ENCODE measurements around the gene RIMS4. TPM values are rescaled to one million over a fixed set of nuclear protein-coding genes. Genes with fewer than 3 reads are reported as not detected.

The RIMS4 gene
- total RNA-seq, 5 donors from 2014 or later (not counting 1 experiment from before 2014, with no cell fraction given): 0.06 to 0.12 TPM; not detected in 3

- POLR2A ChIA-PET: no interaction called here
- H3K4me3 ChIP-seq (ENCODE audit: control insufficient read depth in 1 of 2, extremely low read depth in 1 of 2, low read length in 1 of 2): no peak overlapping the region
- no peak overlapping the region for H3K27ac Mint-ChIP-seq
- H3K9me3 Mint-ChIP-seq: peaks cover 0 to 6% (median 0%) of the 10 kb centered on the region in 3 donors
- H3K9me3 ChIP-seq: no peaks in the 10 kb centered on the region
- no peak overlapping the region for H3K27ac ChIP-seq (ENCODE audit: low read length)
- H3K36me3 ChIP-seq (ENCODE audit: control insufficient read depth in 2 of 2, extremely low read depth in 1 of 2, insufficient read depth in 1 of 2, low read length in 1 of 2): no peaks in the 10 kb centered on the region
- peaks cover 21 to 31% of the 10 kb centered on the region in 2 donors for H3K27me3 Mint-ChIP-seq
- H3K4me3 Mint-ChIP-seq: no peak overlapping the region
- DNase-seq (no peak), ATAC-seq (replicated peaks in 1 of 4) (no peak)
- no peaks in the 10 kb centered on the region for H3K36me3 Mint-ChIP-seq
- 60% methylated on average over 1 of the region's 1 CpG for WGBS (ENCODE audit: insufficient coverage)
- peaks cover 0 to 17% of the 10 kb centered on the region in 2 experiments for H3K27me3 ChIP-seq (replicated peaks in 1 of 2; ENCODE audit: control insufficient read depth in 2 of 2, extremely low read depth in 1 of 2, insufficient read depth in 2 of 2, low read length in 1 of 2)
- CTCF ChIA-PET: no interaction called here
- no peaks in the 10 kb centered on the region for H3K4me1 Mint-ChIP-seq
- no peaks in the 10 kb centered on the region for H3K4me1 ChIP-seq (ENCODE audit: control insufficient read depth in 1 of 2, extremely low read depth in 1 of 2, insufficient read depth in 2 of 2, low read length in 2 of 2)
These were observed 25.7 kb downstream of the RIMS4 start for GRCh38 chr20:44784688-44785087.

DNA sequence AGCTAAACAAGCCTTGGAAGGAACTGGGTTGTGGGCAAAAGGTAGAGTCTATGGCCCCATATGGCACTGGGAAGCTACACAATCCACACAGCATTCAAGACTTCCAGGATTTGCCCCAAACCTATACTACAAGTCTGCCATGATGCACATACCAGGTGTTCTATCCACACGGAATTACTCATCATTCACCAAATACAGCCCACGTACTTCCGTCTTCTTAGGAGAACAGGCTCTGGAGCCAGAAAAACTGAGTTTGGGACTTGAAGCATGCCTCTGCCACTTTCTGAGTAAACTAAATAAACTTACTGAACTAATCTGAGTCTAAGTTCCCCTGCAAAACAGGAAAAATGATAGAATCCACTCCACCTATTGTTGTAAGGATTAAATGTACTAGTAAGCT is 28.6 kb downstream of the RIMS4 start:
- WGBS (ENCODE audit: insufficient coverage): 86% methylated on average over 3 of the region's 3 CpGs
- no peaks in the 10 kb centered on the region for H3K4me1 Mint-ChIP-seq
- H3K9me3 Mint-ChIP-seq: peaks cover 0 to 9% (median 0%) of the 10 kb centered on the region in 3 donors
- Histone ChIP-seq H3K27me3 (replicated peaks in 1 of 2; ENCODE audit: control insufficient read depth in 2 of 2, extremely low read depth in 1 of 2, insufficient read depth in 2 of 2, low read length in 1 of 2) (peaks cover 0 to 7% of the 10 kb centered on the region in 2 experiments), H3K27ac (ENCODE audit: low read length) (no peak overlapping the region), H3K9me3 (no peaks in the 10 kb centered on the region), H3K4me1 (ENCODE audit: control insufficient read depth in 1 of 2, extremely low read depth in 1 of 2, insufficient read depth in 2 of 2, low read length in 2 of 2) (no peaks in the 10 kb centered on the region), H3K36me3 (ENCODE audit: control insufficient read depth in 2 of 2, extremely low read depth in 1 of 2, insufficient read depth in 1 of 2, low read length in 1 of 2) (no peaks in the 10 kb centered on the region), H3K4me3 (ENCODE audit: control insufficient read depth in 1 of 2, extremely low read depth in 1 of 2, low read length in 1 of 2) (no peak overlapping the region)
- ATAC-seq (replicated peaks in 1 of 4) (no peak), DNase-seq (no peak)
- ChIA-PET POLR2A (no interaction called here), CTCF (no interaction called here)
- peaks cover 16 to 28% of the 10 kb centered on the region in 2 donors for H3K27me3 Mint-ChIP-seq
- H3K27ac Mint-ChIP-seq: no peak overlapping the region
- H3K36me3 Mint-ChIP-seq: no peaks in the 10 kb centered on the region
- no peak overlapping the region for H3K4me3 Mint-ChIP-seq

GRCh38 chr20:44781118-44781517 is 29.2 kb downstream of the RIMS4 start:
- no peaks in the 10 kb centered on the region for H3K36me3 Mint-ChIP-seq
- no peaks in the 10 kb centered on the region for H3K9me3 ChIP-seq
- H3K27me3 Mint-ChIP-seq: peaks cover 14 to 30% of the 10 kb centered on the region in 2 donors
- POLR2A ChIA-PET: no interaction called here
- peaks cover 0 to 9% (median 0%) of the 10 kb centered on the region in 3 donors for H3K9me3 Mint-ChIP-seq
- CTCF ChIA-PET: no interaction called here
- no peak overlapping the region for H3K27ac ChIP-seq (ENCODE audit: low read length)
- H3K36me3 ChIP-seq (ENCODE audit: control insufficient read depth in 2 of 2, extremely low read depth in 1 of 2, insufficient read depth in 1 of 2, low read length in 1 of 2): no peaks in the 10 kb centered on the region
- H3K27me3 ChIP-seq (replicated peaks in 1 of 2; ENCODE audit: control insufficient read depth in 2 of 2, extremely low read depth in 1 of 2, insufficient read depth in 2 of 2, low read length in 1 of 2): peaks cover 0 to 8% of the 10 kb centered on the region in 2 experiments
- H3K27ac Mint-ChIP-seq: no peak overlapping the region
- no peaks in the 10 kb centered on the region for H3K4me1 ChIP-seq (ENCODE audit: control insufficient read depth in 1 of 2, extremely low read depth in 1 of 2, insufficient read depth in 2 of 2, low read length in 2 of 2)
- H3K4me3 Mint-ChIP-seq: no peak overlapping the region
- no peak for DNase-seq
- WGBS (ENCODE audit: insufficient coverage): no CpG with 5 or more reads among the region's 3 CpGs
- no peaks in the 10 kb centered on the region for H3K4me1 Mint-ChIP-seq
- ATAC-seq (replicated peaks in 1 of 4): no peak
- no peak overlapping the region for H3K4me3 ChIP-seq (ENCODE audit: control insufficient read depth in 1 of 2, extremely low read depth in 1 of 2, low read length in 1 of 2)

DNA sequence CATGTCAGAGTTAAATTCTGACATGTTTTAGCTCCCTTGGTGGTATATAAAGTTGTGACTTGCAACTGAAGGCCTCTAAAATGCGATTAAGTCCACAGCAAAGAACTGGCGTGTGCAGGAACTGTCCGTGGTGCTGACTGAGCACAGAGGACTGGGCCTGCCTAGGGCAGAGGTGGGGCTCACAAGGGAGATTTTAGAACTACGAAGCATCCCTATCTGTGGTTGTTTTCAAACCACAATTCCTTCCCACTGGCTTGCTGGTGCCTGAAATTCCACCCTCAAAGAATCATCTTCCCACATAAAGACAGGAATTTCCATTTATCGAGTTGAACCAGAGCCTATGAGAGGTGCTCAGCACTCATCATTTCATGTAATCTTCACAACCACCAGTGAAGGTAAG is 30.1 kb downstream of the RIMS4 start:
- ATAC-seq (replicated peaks in 1 of 4): no peak
- H3K9me3 ChIP-seq: no peaks in the 10 kb centered on the region
- H3K4me3 Mint-ChIP-seq: no peak overlapping the region
- CTCF ChIA-PET: no interaction called here
- no peak overlapping the region for H3K27ac ChIP-seq (ENCODE audit: low read length)
- no peaks in the 10 kb centered on the region for H3K36me3 Mint-ChIP-seq
- POLR2A ChIA-PET: no interaction called here
- peaks cover 14 to 30% of the 10 kb centered on the region in 2 donors for H3K27me3 Mint-ChIP-seq
- no peaks in the 10 kb centered on the region for H3K4me1 Mint-ChIP-seq
- WGBS (ENCODE audit: insufficient coverage): 24% methylated on average over 4 of the region's 5 CpGs
- peaks cover 0 to 15% of the 10 kb centered on the region in 2 experiments for H3K27me3 ChIP-seq (replicated peaks in 1 of 2; ENCODE audit: control insufficient read depth in 2 of 2, extremely low read depth in 1 of 2, insufficient read depth in 2 of 2, low read length in 1 of 2)
- H3K36me3 ChIP-seq (ENCODE audit: control insufficient read depth in 2 of 2, extremely low read depth in 1 of 2, insufficient read depth in 1 of 2, low read length in 1 of 2): no peaks in the 10 kb centered on the region
- peak in 20 of 35 experiments; percentile 4 to 54 (median 19) for DNase-seq
- no peak overlapping the region for H3K4me3 ChIP-seq (ENCODE audit: control insufficient read depth in 1 of 2, extremely low read depth in 1 of 2, low read length in 1 of 2)
- no peak overlapping the region for H3K27ac Mint-ChIP-seq
- no peaks in the 10 kb centered on the region for H3K4me1 ChIP-seq (ENCODE audit: control insufficient read depth in 1 of 2, extremely low read depth in 1 of 2, insufficient read depth in 2 of 2, low read length in 2 of 2)
- peaks cover 0 to 9% (median 0%) of the 10 kb centered on the region in 3 donors for H3K9me3 Mint-ChIP-seq

- Histone ChIP-seq H3K4me1 (ENCODE audit: control insufficient read depth in 1 of 2, extremely low read depth in 1 of 2, insufficient read depth in 2 of 2, low read length in 2 of 2) (no peaks in the 10 kb centered on the region), H3K27ac (ENCODE audit: low read length) (no peak overlapping the region), H3K4me3 (ENCODE audit: control insufficient read depth in 1 of 2, extremely low read depth in 1 of 2, low read length in 1 of 2) (no peak overlapping the region), H3K9me3 (no peaks in the 10 kb centered on the region), H3K36me3 (ENCODE audit: control insufficient read depth in 2 of 2, extremely low read depth in 1 of 2, insufficient read depth in 1 of 2, low read length in 1 of 2) (no peaks in the 10 kb centered on the region), H3K27me3 (replicated peaks in 1 of 2; ENCODE audit: control insufficient read depth in 2 of 2, extremely low read depth in 1 of 2, insufficient read depth in 2 of 2, low read length in 1 of 2) (peaks cover 0 to 30% of the 10 kb centered on the region in 2 experiments)
- CTCF ChIA-PET: interaction anchor here in 1 of 2 donors (0.8 kb wide), 1 partner anchor 9 kb away, joined by 5 read pairs; no protein-coding TSS in a partner anchor
- DNase-seq (no peak), ATAC-seq (replicated peaks in 1 of 4) (no peak)
- H3K36me3 Mint-ChIP-seq: no peaks in the 10 kb centered on the region
- no peaks in the 10 kb centered on the region for H3K4me1 Mint-ChIP-seq
- 50% methylated on average over 2 of the region's 7 CpGs for WGBS (ENCODE audit: insufficient coverage)
- peaks cover 0 to 9% (median 0%) of the 10 kb centered on the region in 3 donors for H3K9me3 Mint-ChIP-seq
- H3K4me3 Mint-ChIP-seq: no peak overlapping the region
- H3K27me3 Mint-ChIP-seq: peaks cover 15 to 25% of the 10 kb centered on the region in 2 donors
- POLR2A ChIA-PET: no interaction called here
- no peak overlapping the region for H3K27ac Mint-ChIP-seq
These were observed 33.4 kb downstream of the RIMS4 start for GRCh38 chr20:44776980-44777379.

DNA sequence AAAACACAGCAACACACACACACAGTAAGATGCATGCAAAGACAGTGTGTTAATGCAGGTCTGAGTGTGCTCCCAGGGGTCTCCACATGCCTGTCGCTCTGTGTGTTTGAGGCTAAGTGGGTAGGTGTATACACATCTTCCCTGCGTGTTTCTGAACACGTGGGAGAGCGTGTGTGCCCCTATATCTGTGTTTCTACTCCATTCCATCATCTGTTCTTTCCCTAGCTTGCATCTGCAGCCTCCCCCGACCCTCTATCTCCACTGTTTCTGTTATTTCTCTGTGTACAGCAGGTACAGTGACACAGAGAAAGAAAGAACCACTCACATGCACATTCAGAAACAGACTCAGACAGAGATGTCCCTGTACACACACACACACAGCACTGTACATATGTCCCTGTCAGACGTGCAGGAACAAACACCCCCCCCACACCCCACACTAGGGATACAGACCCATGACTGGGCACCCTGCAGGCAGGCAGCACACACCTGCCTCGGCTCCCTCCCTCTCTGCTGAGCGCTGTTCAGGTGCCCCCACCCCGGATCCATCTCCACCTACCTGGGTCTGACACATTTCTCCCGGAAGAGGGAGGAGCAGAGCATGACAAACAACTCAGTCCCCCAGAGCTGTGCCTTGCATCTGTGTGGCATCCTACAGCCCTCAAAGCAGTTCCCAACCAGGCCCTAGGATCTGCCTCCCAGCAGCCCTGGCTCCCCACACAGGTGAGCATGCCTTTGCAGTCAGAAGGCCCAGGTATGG is 37.1 kb downstream of the RIMS4 start:
- ChIA-PET POLR2A (no interaction called here), CTCF (no interaction called here)
- Mint-ChIP-seq H3K9me3 (no peaks in the 10 kb centered on the region), H3K27ac (no peak overlapping the region), H3K36me3 (no peaks in the 10 kb centered on the region), H3K4me1 (no peaks in the 10 kb centered on the region), H3K27me3 (peaks cover 17 to 22% of the 10 kb centered on the region in 2 donors), H3K4me3 (no peak overlapping the region)
- no peak for DNase-seq
- Histone ChIP-seq H3K36me3 (ENCODE audit: control insufficient read depth in 2 of 2, extremely low read depth in 1 of 2, insufficient read depth in 1 of 2, low read length in 1 of 2) (no peaks in the 10 kb centered on the region), H3K27ac (ENCODE audit: low read length) (no peak overlapping the region), H3K4me3 (ENCODE audit: control insufficient read depth in 1 of 2, extremely low read depth in 1 of 2, low read length in 1 of 2) (no peak overlapping the region), H3K4me1 (ENCODE audit: control insufficient read depth in 1 of 2, extremely low read depth in 1 of 2, insufficient read depth in 2 of 2, low read length in 2 of 2) (no peaks in the 10 kb centered on the region), H3K9me3 (no peaks in the 10 kb centered on the region), H3K27me3 (replicated peaks in 1 of 2; ENCODE audit: control insufficient read depth in 2 of 2, extremely low read depth in 1 of 2, insufficient read depth in 2 of 2, low read length in 1 of 2) (peaks cover 0 to 44% of the 10 kb centered on the region in 2 experiments)
- WGBS (ENCODE audit: insufficient coverage): 36% methylated on average over 5 of the region's 10 CpGs
- no peak for ATAC-seq (replicated peaks in 1 of 4)

All from T-cell (primary cell).